Measurements from ENCODE around the gene COPG2. TPM values are rescaled to one million over a fixed set of nuclear protein-coding genes. Genes with fewer than 3 reads are reported as not detected.

COPG2 gene
- total and polyA plus RNA-seq, 2 of the 4 experiments (the other 2 are of a cell fraction), result 18.1 to 50.0 TPM

- Histone ChIP-seq H2AK9ac (replicated peaks; ENCODE audit: low read depth, low read length, poor library complexity) (no peak overlapping the region), H3K14ac (replicated peaks; ENCODE audit: low read depth, low read length) (no peak overlapping the region), H3K27ac (ENCODE audit: insufficient read depth, low read length) (no peak overlapping the region), H3K23ac (ENCODE audit: low read depth, low read length) (no peak overlapping the region), H3K4me3 (ENCODE audit: insufficient read depth, low read depth, low read length) (no peak overlapping the region), H3K9me1 (ENCODE audit: insufficient read depth, low read length) (no peaks in the 10 kb centered on the region), H3K18ac (ENCODE audit: low read depth, low read length) (no peak overlapping the region), H3K4me1 (ENCODE audit: control insufficient read depth, insufficient read depth, low read length) (no peaks in the 10 kb centered on the region), H3K4ac (ENCODE audit: low read depth, low read length) (no peak overlapping the region), H2BK20ac (ENCODE audit: low read depth, low read length) (no peak overlapping the region), H2BK5ac (ENCODE audit: low read depth, low read length, poor library complexity, severe bottlenecking) (no peak overlapping the region), H4K8ac (ENCODE audit: low read depth in 2 of 2, low read length in 2 of 2) (no peak overlapping the region), H3K4me2 (ENCODE audit: low read depth, low read length) (no peak overlapping the region), H3K56ac (ENCODE audit: extremely low read depth, insufficient read depth, low read length) (no peak overlapping the region), H2BK15ac (ENCODE audit: low read depth, low read length) (no peak overlapping the region), H3K79me1 (ENCODE audit: low read depth in 1 of 2, low read length in 2 of 2) (no peaks in the 10 kb centered on the region), H3K9ac (ENCODE audit: low read depth, low read length) (no peak overlapping the region), H4K91ac (ENCODE audit: insufficient read depth, low read depth, low read length) (no peak overlapping the region), H2AK5ac (ENCODE audit: low read depth, low read length) (no peak overlapping the region), H3K9me3 (ENCODE audit: control insufficient read depth, insufficient read depth, low read length) (no peaks in the 10 kb centered on the region), H3K27me3 (ENCODE audit: control insufficient read depth, insufficient read depth, low read length) (peaks cover 17% of the 10 kb centered on the region), H2BK120ac (ENCODE audit: low read depth, low read length) (no peak overlapping the region), H3K36me3 (ENCODE audit: control insufficient read depth, insufficient read depth, low read length) (no peaks in the 10 kb centered on the region), H2AFZ (replicated peaks; ENCODE audit: low read length, poor library complexity) (no peak overlapping the region), H4K20me1 (ENCODE audit: insufficient read depth, low read length) (no peaks in the 10 kb centered on the region), H4K5ac (ENCODE audit: low read depth, low read length) (no peak overlapping the region)
- no CpG with 5 or more reads among the region's 2 CpGs for WGBS, 2 experiments (ENCODE audit: extremely low coverage in 2 of 2, insufficient read length in 1 of 2)
- ATAC-seq (ENCODE audit: low read depth) (no peak), DNase-seq (no peak)
- no TSS peak for BruUV-seq (replicated peaks)
- ChIA-PET POLR2A (ENCODE audit: unreplicated experiment) (no interaction called here), CTCF (no interaction called here)
- in situ Hi-C loops (cut with MboI; ENCODE audit: low sequenced_read_pairs) (no loop called here), intact Hi-C loops (cut with micrococcal nuclease) (no loop called here), dilution Hi-C loops (cut with HindIII; ENCODE audit: low sequenced_read_pairs, unreplicated experiment) (no loop called here)
- no peak for TF ChIP-seq POLR2A (IDR thresholded peaks at IDR 0.05; ENCODE audit: low read depth, low read length)
- TF ChIP-seq NFE2L2 (IDR thresholded peaks at IDR 0.05; ENCODE audit: low read depth, low read length), result no peak
- no peak for TF ChIP-seq USF2 (IDR thresholded peaks at IDR 0.05; ENCODE audit: low read depth, low read length)
- TF ChIP-seq FOS (IDR thresholded peaks at IDR 0.05; ENCODE audit: low read depth, low read length), result no peak
- TF ChIP-seq CTCF (conservative IDR thresholded peaks at IDR 0.05; ENCODE audit: low read depth, low read length), result no peak
- TF ChIP-seq MXI1 (IDR thresholded peaks at IDR 0.05; ENCODE audit: borderline replicate concordance, low read depth, low read length), result no peak
- TF ChIP-seq MAZ (IDR thresholded peaks at IDR 0.05; ENCODE audit: borderline replicate concordance, low read depth, low read length), result no peak
- no peak for TF ChIP-seq SMC3 (IDR thresholded peaks at IDR 0.05; ENCODE audit: low read depth, low read length)
- no peak for TF ChIP-seq RAD21 (IDR thresholded peaks at IDR 0.05; ENCODE audit: low read length)
These were observed 14.5 kb upstream of the COPG2 start for GRCh38 chr7:130683026-130683425.
